ENCODE data around the gene REG3A.

REG3A gene

GRCh38 chr2:79159653-79160052 lies at the start of gene REG3A:
REG3A (minus strand) TSS chr2:79159753; CDS start chr2:79159405, 348 bp downstream.
- DNase-seq = no peak

GRCh38 chr2:79200762-79201161 lies 41.2 kb upstream of the REG3A start:
- DNase-seq = no peak

- no peak for DNase-seq
Measured at GRCh38 chr2:79191816-79192215, 32.3 kb upstream of the REG3A start.

GRCh38 chr2:79191081-79191480 lies 31.5 kb upstream of the REG3A start:
- no peak for DNase-seq

GRCh38 chr2:79189465-79189864 lies 29.9 kb upstream of the REG3A start:
- no peak for DNase-seq

- no peak for DNase-seq
Measured at GRCh38 chr2:79181617-79182016, 22.1 kb upstream of the REG3A start.

GRCh38 chr2:79180092-79180491 lies 20.5 kb upstream of the REG3A start:
- DNase-seq = no peak

GRCh38 chr2:79179036-79179435 lies 19.5 kb upstream of the REG3A start:
- no peak for DNase-seq

- no peak for DNase-seq
Measured at GRCh38 chr2:79178076-79178674, 18.6 kb upstream of the REG3A start.

GRCh38 chr2:79171348-79171958 lies 11.9 kb upstream of the REG3A start:
- DNase-seq = no peak

GRCh38 chr2:79162801-79163200 lies 3.2 kb upstream of the REG3A start:
- DNase-seq = no peak

GRCh38 chr2:79162132-79162531 lies 2.6 kb upstream of the REG3A start:
- no peak for DNase-seq

- no peak for DNase-seq
Measured at GRCh38 chr2:79159030-79159429, 523 bp downstream of the REG3A start.

- DNase-seq = no peak
Measured at GRCh38 chr2:79155826-79156476, 3.6 kb downstream of the REG3A start.

- peak; percentile 19 for DNase-seq
Measured at GRCh38 chr2:79139423-79139822, 20.1 kb downstream of the REG3A start.

GRCh38 chr2:79138385-79138784 lies 21.2 kb downstream of the REG3A start:
- DNase-seq = no peak

GRCh38 chr2:79131687-79132086 lies 27.9 kb downstream of the REG3A start:
- no peak for DNase-seq

GRCh38 chr2:79129804-79130203 lies 29.7 kb downstream of the REG3A start:
- no peak for DNase-seq

- DNase-seq = no peak
Measured at GRCh38 chr2:79129260-79129659, 30.3 kb downstream of the REG3A start.

GRCh38 chr2:79128406-79128805 lies 31.1 kb downstream of the REG3A start:
- DNase-seq = no peak

- DNase-seq = no peak
Measured at GRCh38 chr2:79125721-79125985, 33.9 kb downstream of the REG3A start.

GRCh38 chr2:79124907-79125720 lies 34.4 kb downstream of the REG3A start:
- DNase-seq = no peak

GRCh38 chr2:79122676-79123075 lies 36.9 kb downstream of the REG3A start:
- no peak for DNase-seq

- no peak for DNase-seq
Measured at GRCh38 chr2:79120194-79120713, 39.3 kb downstream of the REG3A start, which contains the start of gene REG1A. REG1A (plus strand) TSS chr2:79120488; CDS start chr2:79120862, 374 bp downstream.
